ENCODE data around the gene TPH2. TPM values are rescaled to one million over a fixed set of nuclear protein-coding genes. Genes with fewer than 3 reads are reported as not detected.

Gene TPH2
- polyA plus RNA-seq, 1 donor (not counting 4 experiments of a cell fraction or from before 2014, with no cell fraction given), result not detected

DNA sequence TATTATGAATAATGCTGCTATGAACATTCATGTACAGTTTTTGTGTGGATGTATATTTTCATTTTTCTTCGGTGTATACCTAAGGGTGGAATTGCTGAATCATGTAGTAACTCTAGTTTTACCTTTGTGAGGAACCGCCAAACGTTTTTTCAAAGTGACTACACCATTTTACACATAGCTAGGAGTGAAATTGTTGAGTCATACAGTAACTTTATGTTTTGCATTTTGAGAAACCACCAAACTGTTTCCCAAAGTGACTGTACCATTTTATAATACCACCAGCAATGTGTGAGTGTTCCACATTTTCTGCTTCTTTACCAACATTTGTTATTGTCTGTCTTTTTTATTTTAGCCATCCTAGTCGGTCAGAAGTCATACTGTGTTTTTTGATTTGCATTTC, 3.1 kb upstream of the TPH2 start:
- no peaks in the 10 kb centered on the region for H3K9me1 ChIP-seq (ENCODE audit: control insufficient read depth, extremely low read depth, insufficient read depth, low read length)
- DNase-seq (ENCODE audit: low read depth, low spot score) (no peak), FAIRE-seq (peak; percentile 62)
- no peaks in the 10 kb centered on the region for H3K4me1 ChIP-seq (ENCODE audit: control insufficient read depth, extremely low read depth, insufficient read depth, low read length)
- no peak overlapping the region for H3K9ac ChIP-seq (ENCODE audit: control insufficient read depth, extremely low read depth, insufficient read depth, low read length)
- H3K27me3 ChIP-seq (ENCODE audit: control insufficient read depth, extremely low read depth, insufficient read depth, low read length), result no peaks in the 10 kb centered on the region
- H3K27ac ChIP-seq (ENCODE audit: control insufficient read depth, insufficient read depth, low read length), result no peak overlapping the region
- TF ChIP-seq EZH2 (IDR thresholded peaks at IDR 0.05; ENCODE audit: low read length), result no peak
- TF ChIP-seq, protein P1, sequence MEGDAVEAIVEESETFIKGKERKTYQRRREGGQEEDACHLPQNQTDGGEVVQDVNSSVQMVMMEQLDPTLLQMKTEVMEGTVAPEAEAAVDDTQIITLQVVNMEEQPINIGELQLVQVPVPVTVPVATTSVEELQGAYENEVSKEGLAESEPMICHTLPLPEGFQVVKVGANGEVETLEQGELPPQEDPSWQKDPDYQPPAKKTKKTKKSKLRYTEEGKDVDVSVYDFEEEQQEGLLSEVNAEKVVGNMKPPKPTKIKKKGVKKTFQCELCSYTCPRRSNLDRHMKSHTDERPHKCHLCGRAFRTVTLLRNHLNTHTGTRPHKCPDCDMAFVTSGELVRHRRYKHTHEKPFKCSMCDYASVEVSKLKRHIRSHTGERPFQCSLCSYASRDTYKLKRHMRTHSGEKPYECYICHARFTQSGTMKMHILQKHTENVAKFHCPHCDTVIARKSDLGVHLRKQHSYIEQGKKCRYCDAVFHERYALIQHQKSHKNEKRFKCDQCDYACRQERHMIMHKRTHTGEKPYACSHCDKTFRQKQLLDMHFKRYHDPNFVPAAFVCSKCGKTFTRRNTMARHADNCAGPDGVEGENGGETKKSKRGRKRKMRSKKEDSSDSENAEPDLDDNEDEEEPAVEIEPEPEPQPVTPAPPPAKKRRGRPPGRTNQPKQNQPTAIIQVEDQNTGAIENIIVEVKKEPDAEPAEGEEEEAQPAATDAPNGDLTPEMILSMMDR (optimal IDR thresholded peaks at IDR 0.05 in 1 of 3, IDR thresholded peaks at IDR 0.05 in 1 of 3, conservative IDR thresholded peaks at IDR 0.05 in 1 of 3; ENCODE audit: extremely low read depth in 1 of 3, insufficient read depth in 2 of 3, low read length in 3 of 3), result no peak
- H3K9me3 ChIP-seq (ENCODE audit: control insufficient read depth, low read depth, low read length), result no peaks in the 10 kb centered on the region
- no peaks in the 10 kb centered on the region for H3K36me3 ChIP-seq (ENCODE audit: control insufficient read depth in 2 of 2, extremely low read depth in 1 of 2, insufficient read depth in 2 of 2, low read length in 2 of 2)
- H4K20me1 ChIP-seq (ENCODE audit: control insufficient read depth, extremely low read depth, insufficient read depth, low read length), result no peaks in the 10 kb centered on the region
- no peak overlapping the region for H2AFZ ChIP-seq (ENCODE audit: control insufficient read depth, low read length)
- no peak overlapping the region for H3K4me3 ChIP-seq (ENCODE audit: control insufficient read depth in 2 of 3, extremely low read depth in 1 of 3, insufficient read depth in 2 of 3, low read depth in 1 of 3, low read length in 3 of 3)
- no peak overlapping the region for H3K4me2 ChIP-seq (ENCODE audit: control insufficient read depth, extremely low read depth, insufficient read depth, low read depth, low read length)
- dilution Hi-C loops (cut with MboI; ENCODE audit: extremely low pct_ligation_motif_present, low sequenced_read_pairs), result no loop called here
- no peaks in the 10 kb centered on the region for H3K79me2 ChIP-seq (ENCODE audit: control insufficient read depth, insufficient read depth, low read length)

DNA sequence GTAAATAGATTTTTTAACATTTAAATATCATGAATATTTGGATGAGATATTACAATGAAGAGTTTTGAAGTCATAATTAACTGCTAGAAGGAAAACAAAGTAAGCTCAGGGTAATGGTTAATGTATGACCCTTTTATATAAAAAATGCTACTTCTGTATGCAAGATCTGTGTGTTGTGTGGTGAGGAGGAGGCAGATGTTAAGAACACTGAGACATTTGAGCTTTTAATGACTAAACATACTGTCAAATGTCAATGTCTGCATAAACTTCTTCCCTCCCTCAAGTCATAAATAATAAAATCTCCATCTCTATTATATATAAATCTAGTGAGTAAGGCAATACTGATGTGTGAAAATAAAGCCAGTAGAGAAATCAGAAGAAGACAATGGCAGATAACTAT, 1.4 kb downstream of the TPH2 start:
- no peaks in the 10 kb centered on the region for H3K9me1 ChIP-seq (ENCODE audit: control insufficient read depth, extremely low read depth, insufficient read depth, low read length)
- no peaks in the 10 kb centered on the region for H3K4me1 ChIP-seq (ENCODE audit: control insufficient read depth, extremely low read depth, insufficient read depth, low read length)
- no peak overlapping the region for H3K4me2 ChIP-seq (ENCODE audit: control insufficient read depth, extremely low read depth, insufficient read depth, low read depth, low read length)
- dilution Hi-C loops (cut with MboI; ENCODE audit: extremely low pct_ligation_motif_present, low sequenced_read_pairs), result no loop called here
- no peaks in the 10 kb centered on the region for H4K20me1 ChIP-seq (ENCODE audit: control insufficient read depth, extremely low read depth, insufficient read depth, low read length)
- H2AFZ ChIP-seq (ENCODE audit: control insufficient read depth, low read length), result no peak overlapping the region
- DNase-seq (ENCODE audit: low read depth, low spot score), result no peak
- no peaks in the 10 kb centered on the region for H3K36me3 ChIP-seq (ENCODE audit: control insufficient read depth in 2 of 2, extremely low read depth in 1 of 2, insufficient read depth in 2 of 2, low read length in 2 of 2)
- TF ChIP-seq EZH2 (IDR thresholded peaks at IDR 0.05; ENCODE audit: low read length), result no peak
- TF ChIP-seq, protein P1 (optimal IDR thresholded peaks at IDR 0.05 in 1 of 3, IDR thresholded peaks at IDR 0.05 in 1 of 3, conservative IDR thresholded peaks at IDR 0.05 in 1 of 3; ENCODE audit: extremely low read depth in 1 of 3, insufficient read depth in 2 of 3, low read length in 3 of 3), result no peak
- H3K79me2 ChIP-seq (ENCODE audit: control insufficient read depth, insufficient read depth, low read length), result no peaks in the 10 kb centered on the region
- no peak overlapping the region for H3K9ac ChIP-seq (ENCODE audit: control insufficient read depth, extremely low read depth, insufficient read depth, low read length)
- H3K27me3 ChIP-seq (ENCODE audit: control insufficient read depth, extremely low read depth, insufficient read depth, low read length), result no peaks in the 10 kb centered on the region
- no peak overlapping the region for H3K4me3 ChIP-seq (ENCODE audit: control insufficient read depth in 2 of 3, extremely low read depth in 1 of 3, insufficient read depth in 2 of 3, low read depth in 1 of 3, low read length in 3 of 3)
- no peak for FAIRE-seq
- no peaks in the 10 kb centered on the region for H3K9me3 ChIP-seq (ENCODE audit: control insufficient read depth, low read depth, low read length)
- H3K27ac ChIP-seq (ENCODE audit: control insufficient read depth, insufficient read depth, low read length), result no peak overlapping the region

All from keratinocyte (primary cell).